Lower leg skin (tissue), 3 donors: ENCODE results near the gene AUTS2.

Experiments
- POLR2A ChIP-seq, 2 donors: fragments of 450-650 bp; IDR thresholded peaks; one replicate each; pipeline ENCODE4 v1.6.1; 2016 to 2017; ENCODE audit warnings: antibody characterized with exemption in 2 of 2, mild to moderate bottlenecking in 1 of 2, moderate library complexity in 1 of 2
- TF ChIP-seq, protein P1 (sequence below), 3 donors: fragments of 450-650 bp; IDR thresholded peaks; one replicate each; pipeline ENCODE4 v1.5.1; 2016; ENCODE audit warnings: antibody characterized with exemption in 3 of 3, mild to moderate bottlenecking in 3 of 3, moderate library complexity in 2 of 3

DNA sequence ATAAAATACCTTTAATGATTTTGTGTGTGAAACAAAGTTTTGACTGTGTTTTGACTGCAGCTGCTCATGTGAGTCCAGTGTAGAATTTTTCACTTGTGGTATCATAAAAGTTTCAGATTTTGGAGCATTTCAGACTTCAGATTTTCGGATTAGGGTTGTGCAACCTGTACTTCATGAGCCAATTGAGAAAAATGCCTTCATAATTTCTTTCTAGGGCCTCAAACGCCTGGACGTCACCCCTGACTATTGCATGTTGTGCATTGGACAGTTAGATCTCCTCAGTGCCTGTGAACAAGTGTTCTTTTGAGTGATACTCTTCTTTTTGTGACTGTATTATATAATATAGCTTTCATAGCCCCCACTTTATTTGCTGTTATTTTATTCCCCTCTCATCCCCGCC, 161.1 kb downstream of the AUTS2 start:
- TF ChIP-seq, protein P1, sequence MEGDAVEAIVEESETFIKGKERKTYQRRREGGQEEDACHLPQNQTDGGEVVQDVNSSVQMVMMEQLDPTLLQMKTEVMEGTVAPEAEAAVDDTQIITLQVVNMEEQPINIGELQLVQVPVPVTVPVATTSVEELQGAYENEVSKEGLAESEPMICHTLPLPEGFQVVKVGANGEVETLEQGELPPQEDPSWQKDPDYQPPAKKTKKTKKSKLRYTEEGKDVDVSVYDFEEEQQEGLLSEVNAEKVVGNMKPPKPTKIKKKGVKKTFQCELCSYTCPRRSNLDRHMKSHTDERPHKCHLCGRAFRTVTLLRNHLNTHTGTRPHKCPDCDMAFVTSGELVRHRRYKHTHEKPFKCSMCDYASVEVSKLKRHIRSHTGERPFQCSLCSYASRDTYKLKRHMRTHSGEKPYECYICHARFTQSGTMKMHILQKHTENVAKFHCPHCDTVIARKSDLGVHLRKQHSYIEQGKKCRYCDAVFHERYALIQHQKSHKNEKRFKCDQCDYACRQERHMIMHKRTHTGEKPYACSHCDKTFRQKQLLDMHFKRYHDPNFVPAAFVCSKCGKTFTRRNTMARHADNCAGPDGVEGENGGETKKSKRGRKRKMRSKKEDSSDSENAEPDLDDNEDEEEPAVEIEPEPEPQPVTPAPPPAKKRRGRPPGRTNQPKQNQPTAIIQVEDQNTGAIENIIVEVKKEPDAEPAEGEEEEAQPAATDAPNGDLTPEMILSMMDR (IDR thresholded peaks at IDR 0.05) = no peak
- no peak for TF ChIP-seq POLR2A (IDR thresholded peaks at IDR 0.05)
